CD4-positive, alpha-beta T cell (primary cell): ENCODE measurements around the gene CSNK1E. TPM values are rescaled to one million over a fixed set of nuclear protein-coding genes. Genes with fewer than 3 reads are reported as not detected.
A peak's percentile ranks its signal among the peaks of the same experiment; 100 is the strongest.

Experiments
- ATAC-seq: fragments of 200-7000 bp; cut with Tn5 transposase; one replicate; pipeline ENCODE4 v1.10.0; 2022; ENCODE audit warnings: mild to moderate bottlenecking; ENCODE audit not compliant: poor library complexity
- CTCF ChIA-PET: fragments of 350-600 bp; sonication (Branson Sonifier 250); formaldehyde crosslinking; loops from one replicate; lab custom pipeline; 2021; ENCODE audit warnings: antibody characterized with exemption, inconsistent platforms; lab: Charles Lee
- POLR2A ChIA-PET: fragments of 350-600 bp; sonication (Branson Sonifier 250); formaldehyde crosslinking; loops from one replicate; lab custom pipeline; 2021; ENCODE audit warnings: antibody characterized with exemption, inconsistent platforms; lab: Charles Lee
- DNase-seq, 14 experiments: peaks; one replicate each; pipeline ENCODE4 v3.0.0-alpha.2; 2013 to 2020; ENCODE audit warnings: mixed read lengths in 2 of 14
- H3K27ac ChIP-seq, 2 donors: one replicate each; pipeline versions ENCODE4 v1.5.1 to v1.7.0; 2013; ENCODE audit warnings: low read length in 2 of 2, low read depth in 1 of 2, mild to moderate bottlenecking in 1 of 2
- H3K27me3 ChIP-seq, 2 experiments: 1 replicate in 1 of 2; 2 replicates in 1 of 2; pipeline versions ENCODE4 v1.6.1 to v1.7.0; 2013; ENCODE audit warnings: low read length in 2 of 2, control low read depth in 1 of 2, mild to moderate bottlenecking in 1 of 2, moderate library complexity in 1 of 2; ENCODE audit not compliant: insufficient read depth in 2 of 2, control insufficient read depth in 1 of 2
- H3K36me3 ChIP-seq: one replicate; pipeline ENCODE4 v1.6.1; 2013; ENCODE audit warnings: low read length, control low read depth; ENCODE audit not compliant: insufficient read depth
- H3K4me1 ChIP-seq: one replicate; pipeline ENCODE4 v1.6.1; 2013; ENCODE audit warnings: low read length, control low read depth; ENCODE audit not compliant: insufficient read depth
- H3K4me3 ChIP-seq: one replicate; pipeline ENCODE4 v1.5.1; 2013; ENCODE audit warnings: mild to moderate bottlenecking, low read length, moderate library complexity
- H3K9me3 ChIP-seq, 2 experiments: 1 replicate in 1 of 2; 2 replicates in 1 of 2; pipeline versions ENCODE4 v1.6.1 to v1.7.0; 2013; ENCODE audit warnings: low read length in 2 of 2, mild to moderate bottlenecking in 2 of 2, control low read depth in 1 of 2, moderate library complexity in 1 of 2; ENCODE audit not compliant: control insufficient read depth in 1 of 2, insufficient read depth in 1 of 2
- H3K27ac Mint-ChIP-seq: one replicate; pipeline ENCODE4 v1.8.0; 2020; ENCODE audit warnings: mixed read lengths
- H3K27me3 Mint-ChIP-seq: one replicate; pipeline ENCODE4 v1.8.0; 2021; ENCODE audit warnings: mixed read lengths
- H3K36me3 Mint-ChIP-seq: one replicate; pipeline ENCODE4 v1.8.0; 2021; ENCODE audit warnings: low read depth, mixed read lengths
- H3K4me1 Mint-ChIP-seq: one replicate; pipeline ENCODE4 v1.8.0; 2021; ENCODE audit warnings: low read depth, mixed read lengths
- H3K4me3 Mint-ChIP-seq: one replicate; pipeline ENCODE4 v1.8.0; 2020; ENCODE audit warnings: mild to moderate bottlenecking, mixed read lengths
- H3K9me3 Mint-ChIP-seq: one replicate; pipeline ENCODE4 v1.8.0; 2020; ENCODE audit warnings: mixed read lengths
- intact Hi-C, 2 experiments: fragments of 100-400 bp; cut with DNase I in 1 of 2; cut with micrococcal nuclease in 1 of 2; formaldehyde crosslinking; loops; one replicate each; pipeline versions ENCODE4 v1.15.1 to v1.9.0; 2023 to 2025; cut with DNase I, micrococcal nuclease
- total RNA-seq, 174 experiments: library from RNA in 2 of 174; stranded (reverse) in 2 of 174; gene quantifications; one replicate each; pipeline ENCODE4 v1.2.3 and lab custom pipeline; 2021 to 2026
- TF ChIP-seq, protein P1 (sequence below): fragments of 200-600 bp; IDR thresholded peaks from one replicate; pipeline ENCODE4 v1.8.0; 2022; ENCODE audit warnings: antibody characterized with exemption, mild to moderate bottlenecking

CSNK1E gene
- total RNA-seq, 2 experiments from 2014 or later: 208 to 217 TPM

DNA sequence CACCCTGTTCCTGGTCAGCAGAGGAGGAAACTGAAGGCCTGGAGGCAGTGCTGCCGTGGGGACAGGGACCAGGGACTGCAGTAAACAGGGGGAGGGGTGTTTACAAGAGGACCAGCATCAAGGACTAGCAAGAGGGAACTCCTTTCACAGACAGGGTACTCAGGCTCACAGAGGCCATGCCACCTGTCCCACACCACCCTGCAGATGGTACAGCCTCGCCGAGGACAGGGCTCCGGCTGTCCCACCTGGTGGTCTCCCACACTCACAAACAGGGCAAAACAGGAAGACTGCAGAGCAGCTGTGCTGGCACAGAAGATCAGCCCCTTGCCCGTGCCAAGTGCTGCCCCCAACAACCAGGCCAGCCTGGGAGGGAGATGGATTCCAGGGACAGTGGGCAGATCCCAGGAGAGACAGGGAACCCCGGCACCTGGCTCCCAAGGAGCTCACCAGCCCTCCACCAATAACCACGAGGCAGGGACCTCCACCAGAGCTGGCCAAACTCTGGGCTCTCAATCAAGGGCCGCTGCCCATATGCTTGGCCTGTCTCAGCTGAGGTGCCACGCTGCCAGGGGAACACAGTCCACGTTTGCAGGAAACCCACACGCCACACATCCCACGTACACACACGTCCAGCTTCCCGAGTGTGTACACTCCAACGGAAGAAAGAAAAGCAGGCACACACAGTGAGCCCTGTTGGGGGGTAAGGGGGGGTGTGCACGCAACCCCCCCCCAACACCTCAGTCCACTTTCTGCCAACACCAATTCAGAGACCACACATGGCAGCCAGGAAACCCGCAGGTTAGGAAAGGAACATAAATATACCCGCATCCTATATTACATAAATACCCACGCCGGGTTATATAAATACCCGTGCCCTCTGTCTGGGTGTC is 2.1 kb downstream of the CSNK1E start:
- Histone ChIP-seq H3K27me3 (no peaks in the 10 kb centered on the region), H3K4me3 (peak overlapping the region; percentile 60), H3K27ac (peak overlapping the region; percentile 78 to 84), H3K9me3 (no peaks in the 10 kb centered on the region), H3K36me3 (peaks cover 3% of the 10 kb centered on the region), H3K4me1 (peaks cover 69% of the 10 kb centered on the region)
- H3K27ac Mint-ChIP-seq: peak overlapping the region; percentile 99
- peaks cover 8% of the 10 kb centered on the region for H3K36me3 Mint-ChIP-seq
- H3K27me3 Mint-ChIP-seq: no peaks in the 10 kb centered on the region
- intact Hi-C loops: loop anchor here in 1 of 2 experiments (5.0 kb wide), 6 partner anchors 82 to 837 kb away; partner anchors contain the start of genes CBX6, CBX7, JOSD1 and MAFF
- ChIA-PET CTCF (interaction anchor here (1.0 to 1.4 kb wide), 2 partner anchors 9 to 17 kb away, joined by 3 to 5 read pairs; no protein-coding TSS in a partner anchor), POLR2A (interaction anchor here (0.5 to 2.5 kb wide), 8 partner anchors 23 to 1729 kb away, joined by 3 to 7 read pairs (median 4); partner anchors contain the start of gene MAFF)
- TF ChIP-seq, protein P1, sequence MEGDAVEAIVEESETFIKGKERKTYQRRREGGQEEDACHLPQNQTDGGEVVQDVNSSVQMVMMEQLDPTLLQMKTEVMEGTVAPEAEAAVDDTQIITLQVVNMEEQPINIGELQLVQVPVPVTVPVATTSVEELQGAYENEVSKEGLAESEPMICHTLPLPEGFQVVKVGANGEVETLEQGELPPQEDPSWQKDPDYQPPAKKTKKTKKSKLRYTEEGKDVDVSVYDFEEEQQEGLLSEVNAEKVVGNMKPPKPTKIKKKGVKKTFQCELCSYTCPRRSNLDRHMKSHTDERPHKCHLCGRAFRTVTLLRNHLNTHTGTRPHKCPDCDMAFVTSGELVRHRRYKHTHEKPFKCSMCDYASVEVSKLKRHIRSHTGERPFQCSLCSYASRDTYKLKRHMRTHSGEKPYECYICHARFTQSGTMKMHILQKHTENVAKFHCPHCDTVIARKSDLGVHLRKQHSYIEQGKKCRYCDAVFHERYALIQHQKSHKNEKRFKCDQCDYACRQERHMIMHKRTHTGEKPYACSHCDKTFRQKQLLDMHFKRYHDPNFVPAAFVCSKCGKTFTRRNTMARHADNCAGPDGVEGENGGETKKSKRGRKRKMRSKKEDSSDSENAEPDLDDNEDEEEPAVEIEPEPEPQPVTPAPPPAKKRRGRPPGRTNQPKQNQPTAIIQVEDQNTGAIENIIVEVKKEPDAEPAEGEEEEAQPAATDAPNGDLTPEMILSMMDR: no peak
- peak in 3 of 14 experiments; percentile 56 to 68 (median 64) for DNase-seq
- no peaks in the 10 kb centered on the region for H3K9me3 Mint-ChIP-seq
- H3K4me3 Mint-ChIP-seq: peak overlapping the region; percentile 95
- H3K4me1 Mint-ChIP-seq: peaks cover 67% of the 10 kb centered on the region
- ATAC-seq: peak; percentile 24

DNA sequence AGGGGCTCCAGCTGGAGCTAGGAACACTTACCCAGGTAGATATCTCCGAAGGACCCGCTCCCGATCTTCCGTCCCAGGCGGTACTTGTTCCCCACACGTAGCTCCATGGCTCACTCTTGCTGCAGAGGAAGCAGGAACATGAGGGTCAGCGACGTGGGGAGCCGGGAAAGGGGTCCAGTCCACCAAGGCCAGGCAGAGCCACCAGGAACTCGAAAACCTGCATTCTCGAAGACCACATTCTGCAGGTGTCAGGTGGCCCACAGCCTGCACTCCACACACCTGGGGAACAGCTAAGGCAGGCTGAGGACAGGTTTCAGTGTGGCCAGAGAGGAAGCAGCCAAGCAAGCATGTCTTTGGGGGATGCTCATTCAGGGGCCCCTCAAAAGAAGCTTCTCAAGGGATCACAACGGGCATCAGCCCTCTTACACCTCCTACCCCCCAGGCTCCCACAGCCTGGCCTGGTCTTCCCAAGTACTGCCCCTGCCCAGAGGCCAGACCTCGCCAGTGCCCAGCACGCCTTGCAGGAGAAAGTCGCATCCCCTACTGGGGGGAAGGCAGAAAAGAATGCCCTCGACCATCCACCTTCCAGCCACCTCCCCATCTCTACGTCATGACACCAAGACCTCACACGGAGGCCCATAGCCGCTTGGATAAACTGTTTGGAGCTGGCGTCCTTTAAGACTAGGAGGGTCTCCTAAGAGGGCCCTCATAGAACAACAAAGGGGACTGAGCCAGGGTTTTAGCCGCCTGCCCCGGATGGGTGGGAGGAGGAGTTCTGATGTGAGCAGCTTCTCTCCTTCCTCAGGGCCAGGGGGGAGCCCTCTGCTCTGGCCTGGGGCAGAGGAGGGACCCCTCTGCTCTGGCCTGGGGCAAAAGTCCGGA is 2.9 kb downstream of the CSNK1E start:
- H3K27me3 Mint-ChIP-seq: no peaks in the 10 kb centered on the region
- peaks cover 3% of the 10 kb centered on the region for H3K36me3 ChIP-seq
- H3K27me3 ChIP-seq: no peaks in the 10 kb centered on the region
- H3K4me1 ChIP-seq: peaks cover 69% of the 10 kb centered on the region
- H3K9me3 ChIP-seq: no peaks in the 10 kb centered on the region
- CTCF ChIA-PET: interaction anchor here (1.0 kb wide), 1 partner anchor 16 kb away, joined by 3 read pairs; no protein-coding TSS in a partner anchor
- peak overlapping the region; percentile 99 for H3K27ac Mint-ChIP-seq
- DNase-seq (peak in 3 of 14 experiments; percentile 13 to 41 (median 31)), ATAC-seq (no peak)
- H3K9me3 Mint-ChIP-seq: no peaks in the 10 kb centered on the region
- H3K4me3 ChIP-seq: no peak overlapping the region
- peak overlapping the region; percentile 78 to 84 for H3K27ac ChIP-seq
- peak overlapping the region; percentile 95 for H3K4me3 Mint-ChIP-seq
- H3K4me1 Mint-ChIP-seq: peaks cover 70% of the 10 kb centered on the region
- POLR2A ChIA-PET: interaction anchor here (1.2 to 1.4 kb wide), 2 partner anchors 34 to 113 kb away, joined by 5 read pairs; partner anchors contain the start of gene MAFF
- TF ChIP-seq, protein P1: no peak
- intact Hi-C loops: no loop called here
- H3K36me3 Mint-ChIP-seq: peaks cover 8% of the 10 kb centered on the region
